HL-60 (cell line): Measurements from ENCODE around the gene CNRIP1.
A peak's percentile ranks its signal among the peaks of the same experiment; 100 is the strongest.

Source experiments
- DNase-seq, 2 experiments: peaks; one replicate each; pipeline ENCODE4 v3.0.0-alpha.2; 2010 to 2020; ENCODE audit warnings: low read depth in 1 of 2, low spot score in 1 of 2
- H3K27ac ChIP-seq: fragments of 250-450 bp; sonication (Bioruptor Pico); replicated peaks from 2 replicates; pipeline ENCODE4 v1.5.1; 2020; ENCODE audit warnings: mild to moderate bottlenecking, moderate library complexity
- H3K27me3 ChIP-seq: fragments of 250-450 bp; sonication (Bioruptor Pico); 2 replicates; pipeline ENCODE4 v1.5.1; 2021; ENCODE audit warnings: mild to moderate bottlenecking, moderate library complexity; ENCODE audit not compliant: insufficient read depth, poor library complexity, severe bottlenecking
- H3K4me3 ChIP-seq: replicated peaks from 2 replicates; pipeline ENCODE4 v1.5.1; 2011; ENCODE audit warnings: mild to moderate bottlenecking, control low read depth, low read length; ENCODE audit not compliant: insufficient read depth
- CTCF ChIP-seq: IDR thresholded peaks from one replicate; pipeline ENCODE4 v1.5.1; 2011; ENCODE audit warnings: low read length, control low read depth, inconsistent platforms; ENCODE audit not compliant: insufficient read depth
- GABPA ChIP-seq: IDR thresholded peaks from 2 replicates; pipeline ENCODE4 v1.6.1; 2012; ENCODE audit warnings: low read depth
- POLR2AphosphoS5 ChIP-seq: IDR thresholded peaks from 2 replicates; pipeline ENCODE4 v1.6.1; 2012; ENCODE audit warnings: low read depth
- REST ChIP-seq: IDR thresholded peaks from 2 replicates; pipeline ENCODE4 v1.6.1; 2012; ENCODE audit warnings: low read depth; ENCODE audit not compliant: insufficient replicate concordance
- SPI1 ChIP-seq: IDR thresholded peaks from 2 replicates; pipeline ENCODE4 v1.6.1; 2012; ENCODE audit warnings: low read depth, mild to moderate bottlenecking, borderline replicate concordance

Gene CNRIP1

GRCh38 chr2:68293024-68293423, 26.7 kb downstream of the CNRIP1 start:
- Histone ChIP-seq H3K4me3 (no peak overlapping the region), H3K27me3 (no peaks in the 10 kb centered on the region), H3K27ac (no peak overlapping the region)
- TF ChIP-seq POLR2AphosphoS5 (no peak), CTCF (no peak), GABPA (no peak), SPI1 (no peak), REST (no peak)
- DNase-seq, result no peak

- Histone ChIP-seq H3K27me3 (no peaks in the 10 kb centered on the region), H3K27ac (no peak overlapping the region), H3K4me3 (no peak overlapping the region)
- DNase-seq, result peak in 1 of 2 experiments; percentile 30
- no peak for TF ChIP-seq GABPA
- peak; percentile 44 for TF ChIP-seq CTCF
These were observed 27.5 kb downstream of the CNRIP1 start for GRCh38 chr2:68292108-68292710.

- TF ChIP-seq POLR2AphosphoS5 (no peak), CTCF (no peak), REST (no peak), GABPA (no peak), SPI1 (no peak)
These were observed 28.4 kb downstream of the CNRIP1 start for GRCh38 chr2:68291314-68291713.

GRCh38 chr2:68290901-68291300, 28.8 kb downstream of the CNRIP1 start:
- Histone ChIP-seq H3K4me3 (no peak overlapping the region), H3K27me3 (no peaks in the 10 kb centered on the region), H3K27ac (no peak overlapping the region)
- no peak for DNase-seq
- TF ChIP-seq CTCF (no peak), POLR2AphosphoS5 (no peak), SPI1 (no peak), GABPA (no peak), REST (no peak)

More at GRCh38 chr2:68291314-68291713, 28.4 kb downstream of the CNRIP1 start:
- H3K27me3 ChIP-seq, result no peaks in the 10 kb centered on the region
- H3K4me3 ChIP-seq, result no peak overlapping the region
- no peak for DNase-seq
- H3K27ac ChIP-seq, result no peak overlapping the region
